Parathyroid adenoma (tissue), 2 donors: ENCODE measurements around the gene BMP5.
A peak's percentile ranks its signal among the peaks of the same experiment; 100 is the strongest.

Experiments
- H2AFZ ChIP-seq: fragments of 300-600 bp; sonication (generic); one replicate; pipeline ENCODE4 v1.7.0; 2017; ENCODE audit warnings: antibody characterized with exemption, mild to moderate bottlenecking
- H3K27ac ChIP-seq: fragments of 300-600 bp; sonication (generic); one replicate; pipeline ENCODE4 v1.7.0; 2017
- H3K27me3 ChIP-seq: fragments of 300-600 bp; sonication (generic); one replicate; pipeline ENCODE4 v1.7.0; 2017; ENCODE audit warnings: low read length; ENCODE audit not compliant: control insufficient read depth, insufficient read depth
- H3K36me3 ChIP-seq: fragments of 300-600 bp; sonication (generic); one replicate; pipeline ENCODE4 v1.7.0; 2017; ENCODE audit warnings: low read length; ENCODE audit not compliant: control insufficient read depth, insufficient read depth
- H3K4me1 ChIP-seq: fragments of 300-600 bp; sonication (generic); one replicate; pipeline ENCODE4 v1.7.0; 2017; ENCODE audit warnings: control low read depth
- H3K4me2 ChIP-seq: fragments of 300-600 bp; sonication (generic); one replicate; pipeline ENCODE4 v1.7.0; 2017; ENCODE audit warnings: low read length
- H3K4me3 ChIP-seq: fragments of 300-600 bp; sonication (generic); one replicate; pipeline ENCODE4 v1.7.0; 2017; ENCODE audit warnings: low read depth, low read length
- H3K79me2 ChIP-seq: fragments of 300-600 bp; sonication (generic); one replicate; pipeline ENCODE4 v1.7.0; 2017; ENCODE audit warnings: control low read depth
- H3K9ac ChIP-seq: fragments of 300-600 bp; sonication (generic); one replicate; pipeline ENCODE4 v1.7.0; 2017; ENCODE audit warnings: mild to moderate bottlenecking
- H3K9me3 ChIP-seq: fragments of 300-600 bp; sonication (generic); one replicate; pipeline ENCODE4 v1.7.0; 2017; ENCODE audit warnings: low read length; ENCODE audit not compliant: control insufficient read depth
- TF ChIP-seq, protein P1 (sequence below): fragments of 300-600 bp; sonication (generic); IDR thresholded peaks from one replicate; pipeline ENCODE4 v1.7.0; 2017; ENCODE audit warnings: antibody characterized with exemption, mild to moderate bottlenecking
- donor health status: primary hyperparathyroidism.

BMP5 gene

DNA sequence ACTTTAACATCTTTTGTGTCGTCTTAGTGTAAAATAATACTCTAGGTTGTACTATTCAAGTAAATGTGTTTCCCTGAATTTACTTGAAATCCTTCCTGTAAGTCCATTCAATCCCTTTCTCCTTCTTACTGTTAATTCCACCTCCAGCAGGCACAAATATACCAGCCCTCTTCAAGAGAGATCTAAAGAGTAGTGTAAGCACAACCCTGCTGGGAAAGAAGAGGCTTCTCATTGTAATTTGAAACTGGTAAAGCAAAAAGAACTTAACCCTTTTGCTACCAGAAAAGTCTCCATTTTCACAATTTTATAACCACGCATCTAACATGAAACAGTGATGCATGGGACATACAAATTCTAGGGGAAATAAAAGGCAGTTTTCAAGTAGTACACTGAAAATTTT, at the start of gene BMP5:
TSS of gene BMP5 (minus strand) at position 191 of the 400 bp plus-strand sequence. CDS start 725 bp downstream, outside the sequence.
- H3K4me1 ChIP-seq: peaks cover 4% of the 10 kb centered on the region
- H3K79me2 ChIP-seq: no peaks in the 10 kb centered on the region
- no peak within 1 kb of the TSS for H3K9ac ChIP-seq
- TF ChIP-seq, protein P1, sequence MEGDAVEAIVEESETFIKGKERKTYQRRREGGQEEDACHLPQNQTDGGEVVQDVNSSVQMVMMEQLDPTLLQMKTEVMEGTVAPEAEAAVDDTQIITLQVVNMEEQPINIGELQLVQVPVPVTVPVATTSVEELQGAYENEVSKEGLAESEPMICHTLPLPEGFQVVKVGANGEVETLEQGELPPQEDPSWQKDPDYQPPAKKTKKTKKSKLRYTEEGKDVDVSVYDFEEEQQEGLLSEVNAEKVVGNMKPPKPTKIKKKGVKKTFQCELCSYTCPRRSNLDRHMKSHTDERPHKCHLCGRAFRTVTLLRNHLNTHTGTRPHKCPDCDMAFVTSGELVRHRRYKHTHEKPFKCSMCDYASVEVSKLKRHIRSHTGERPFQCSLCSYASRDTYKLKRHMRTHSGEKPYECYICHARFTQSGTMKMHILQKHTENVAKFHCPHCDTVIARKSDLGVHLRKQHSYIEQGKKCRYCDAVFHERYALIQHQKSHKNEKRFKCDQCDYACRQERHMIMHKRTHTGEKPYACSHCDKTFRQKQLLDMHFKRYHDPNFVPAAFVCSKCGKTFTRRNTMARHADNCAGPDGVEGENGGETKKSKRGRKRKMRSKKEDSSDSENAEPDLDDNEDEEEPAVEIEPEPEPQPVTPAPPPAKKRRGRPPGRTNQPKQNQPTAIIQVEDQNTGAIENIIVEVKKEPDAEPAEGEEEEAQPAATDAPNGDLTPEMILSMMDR: no peak
- H3K27ac ChIP-seq: no peak within 1 kb of the TSS
- H3K36me3 ChIP-seq: no peaks in the 10 kb centered on the region
- H2AFZ ChIP-seq: no peak within 1 kb of the TSS
- H3K27me3 ChIP-seq: no peaks in the 10 kb centered on the region
- H3K4me2 ChIP-seq: peak within 1 kb of the TSS; percentile 24
- no peaks in the 10 kb centered on the region for H3K9me3 ChIP-seq
- H3K4me3 ChIP-seq: peak within 1 kb of the TSS; percentile 23

DNA sequence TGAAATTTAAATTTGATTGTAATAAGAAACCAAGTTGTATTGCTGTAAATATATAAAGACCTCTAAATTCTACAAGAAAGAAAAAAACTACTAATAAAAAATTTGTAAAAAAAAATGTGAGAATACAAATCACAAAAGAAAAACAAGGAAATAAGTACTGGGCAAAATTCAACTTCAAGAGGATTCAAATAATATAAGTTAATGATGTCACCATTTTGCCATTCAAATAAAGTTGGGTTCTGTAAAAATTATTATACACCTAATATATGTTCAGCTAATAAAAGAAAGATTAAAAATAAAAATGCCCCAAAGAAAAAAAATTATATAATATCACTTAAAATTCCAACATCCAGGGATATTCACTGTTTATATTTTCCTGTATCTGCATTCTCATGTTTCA, 47.0 kb upstream of the BMP5 start:
- Histone ChIP-seq H3K9me3 (no peaks in the 10 kb centered on the region), H3K27me3 (no peaks in the 10 kb centered on the region), H3K4me3 (no peak overlapping the region), H3K36me3 (no peaks in the 10 kb centered on the region), H3K27ac (no peak overlapping the region), H3K4me1 (no peaks in the 10 kb centered on the region), H3K4me2 (no peak overlapping the region), H3K79me2 (no peaks in the 10 kb centered on the region), H3K9ac (no peak overlapping the region), H2AFZ (no peak overlapping the region)
- TF ChIP-seq, protein P1: no peak

DNA sequence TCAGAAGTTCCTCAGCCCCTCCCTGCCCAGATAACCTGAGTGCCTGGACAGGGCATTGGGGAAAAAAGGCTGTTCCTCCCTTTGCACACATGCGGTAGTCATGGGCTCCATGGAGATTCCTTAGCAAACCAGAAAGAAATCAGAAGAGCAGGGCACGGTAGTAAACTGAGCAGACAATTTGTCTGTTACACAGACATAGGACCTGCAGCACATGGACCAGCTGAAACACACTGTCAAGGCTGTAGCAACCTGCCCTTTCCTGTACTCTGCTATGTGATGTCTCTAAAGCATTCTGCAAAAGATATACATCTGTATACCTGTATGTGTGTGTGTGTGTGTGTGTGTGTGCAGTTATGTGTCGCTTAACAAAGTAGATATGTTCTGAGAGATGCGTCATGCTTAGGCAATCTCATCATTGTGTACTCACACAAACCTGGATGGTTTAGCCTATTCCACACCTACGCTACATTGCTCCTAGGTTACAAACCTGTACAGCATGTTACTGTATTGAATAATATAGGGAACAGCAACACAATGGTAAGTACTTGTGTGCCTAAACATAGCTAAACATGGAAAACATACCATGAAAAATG, 44.4 kb upstream of the BMP5 start:
- H3K27ac ChIP-seq: no peak overlapping the region
- H3K9ac ChIP-seq: no peak overlapping the region
- no peak overlapping the region for H3K4me3 ChIP-seq
- no peaks in the 10 kb centered on the region for H3K36me3 ChIP-seq
- no peak overlapping the region for H2AFZ ChIP-seq
- H3K79me2 ChIP-seq: no peaks in the 10 kb centered on the region
- no peaks in the 10 kb centered on the region for H3K9me3 ChIP-seq
- H3K27me3 ChIP-seq: no peaks in the 10 kb centered on the region
- TF ChIP-seq, protein P1: no peak
- H3K4me1 ChIP-seq: no peaks in the 10 kb centered on the region
- no peak overlapping the region for H3K4me2 ChIP-seq

DNA sequence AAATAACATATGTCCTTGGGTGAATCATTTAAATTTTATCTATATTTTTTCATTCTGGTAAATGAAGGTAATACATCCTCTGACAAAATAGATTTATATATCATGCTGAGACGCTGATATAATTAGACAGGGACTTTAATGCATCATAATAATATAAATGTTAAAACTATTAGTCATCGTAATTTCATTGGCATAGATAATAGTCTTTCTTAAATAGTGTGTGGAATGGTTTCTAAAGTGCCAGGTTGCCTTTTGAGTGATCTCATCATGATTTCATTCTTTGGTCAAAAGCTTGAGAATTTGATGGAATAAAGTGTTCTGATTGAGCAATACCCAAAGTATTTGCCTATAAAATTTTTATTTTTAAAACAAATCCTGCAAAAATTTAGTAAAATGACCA, 43.2 kb upstream of the BMP5 start:
- H3K27ac ChIP-seq: no peak overlapping the region
- H3K9ac ChIP-seq: no peak overlapping the region
- no peaks in the 10 kb centered on the region for H3K4me1 ChIP-seq
- no peak overlapping the region for H2AFZ ChIP-seq
- no peaks in the 10 kb centered on the region for H3K36me3 ChIP-seq
- no peaks in the 10 kb centered on the region for H3K79me2 ChIP-seq
- TF ChIP-seq, protein P1: no peak
- no peaks in the 10 kb centered on the region for H3K9me3 ChIP-seq
- no peaks in the 10 kb centered on the region for H3K27me3 ChIP-seq
- H3K4me2 ChIP-seq: no peak overlapping the region
- no peak overlapping the region for H3K4me3 ChIP-seq

DNA sequence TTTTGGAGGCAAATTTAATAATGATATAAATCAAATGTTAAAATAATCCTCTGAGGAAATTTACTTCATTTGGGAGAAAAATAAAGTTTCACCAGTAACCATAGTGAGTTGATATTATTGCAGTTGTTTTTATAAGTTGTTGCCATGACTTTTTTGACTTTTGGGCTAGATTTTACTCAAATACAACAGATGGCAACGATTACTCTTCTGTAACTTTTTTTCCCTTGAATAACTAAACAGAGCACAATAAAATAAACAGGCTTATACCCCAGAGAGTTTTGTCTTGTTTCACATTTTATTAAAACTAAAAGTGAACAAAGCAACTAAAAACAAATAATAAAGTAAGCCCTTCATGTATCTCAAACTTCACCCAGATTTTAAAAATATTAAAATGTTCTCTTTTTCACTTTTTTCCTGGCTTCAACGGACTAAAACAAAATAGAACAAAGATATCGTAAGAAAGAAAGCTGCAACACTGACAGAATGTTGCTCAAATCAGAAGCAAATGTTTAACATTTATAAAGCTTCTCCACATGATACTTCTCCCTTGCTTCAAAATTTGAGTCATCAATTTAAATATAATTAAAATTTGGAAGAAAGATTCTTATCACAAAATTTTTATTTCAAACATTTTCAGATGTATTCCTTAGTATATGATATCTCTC, 42.5 kb upstream of the BMP5 start:
- H3K9ac ChIP-seq: no peak overlapping the region
- H3K4me3 ChIP-seq: no peak overlapping the region
- H2AFZ ChIP-seq: no peak overlapping the region
- no peak overlapping the region for H3K4me2 ChIP-seq
- H3K4me1 ChIP-seq: no peaks in the 10 kb centered on the region
- no peaks in the 10 kb centered on the region for H3K36me3 ChIP-seq
- H3K27ac ChIP-seq: no peak overlapping the region
- TF ChIP-seq, protein P1: no peak
- no peaks in the 10 kb centered on the region for H3K27me3 ChIP-seq
- H3K79me2 ChIP-seq: no peaks in the 10 kb centered on the region
- H3K9me3 ChIP-seq: no peaks in the 10 kb centered on the region
